ENCODE data around the gene DAGLB. TPM values are rescaled to one million over a fixed set of nuclear protein-coding genes. Genes with fewer than 3 reads are reported as not detected.

Gene DAGLB
- total and polyA plus RNA-seq, 2 of the 4 experiments (the other 2 are of a cell fraction), result 23.4 to 33.5 TPM

DNA sequence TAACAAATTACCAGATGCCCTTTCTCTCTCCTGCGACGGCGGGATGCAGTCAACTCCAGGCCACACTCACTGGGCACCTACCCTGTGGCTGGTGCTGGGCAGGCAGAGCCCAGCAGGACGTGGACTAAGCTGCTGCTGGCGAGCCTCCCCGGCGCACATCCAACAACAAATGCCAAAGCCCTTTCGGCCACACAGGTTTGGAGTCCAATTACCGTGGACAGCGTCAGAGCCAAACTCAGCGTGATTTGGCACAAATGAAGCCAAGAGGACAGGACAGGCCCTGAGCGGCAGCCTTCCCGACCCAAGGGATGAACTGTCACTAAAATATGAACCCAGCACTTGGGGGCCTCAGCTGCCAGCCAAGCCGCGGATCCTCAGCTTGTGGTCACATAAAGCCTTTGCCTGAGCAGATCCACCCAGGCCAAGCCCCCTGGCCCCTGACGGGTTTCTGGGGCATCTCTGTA, 28.4 kb downstream of the DAGLB start:
- Histone ChIP-seq H2AFZ (replicated peaks; ENCODE audit: low read length, poor library complexity) (no peak overlapping the region), H4K20me1 (ENCODE audit: insufficient read depth, low read length) (no peaks in the 10 kb centered on the region; the same call in 1 of the 2 replicates), H2BK5ac (ENCODE audit: low read depth, low read length, poor library complexity, severe bottlenecking) (no peak overlapping the region), H3K9me3 (ENCODE audit: control insufficient read depth, insufficient read depth, low read length) (peaks cover 4% of the 10 kb centered on the region), H3K23ac (ENCODE audit: low read depth, low read length) (no peak overlapping the region), H2BK120ac (ENCODE audit: low read depth, low read length) (no peak overlapping the region), H3K18ac (ENCODE audit: low read depth, low read length) (no peak overlapping the region), H2BK15ac (ENCODE audit: low read depth, low read length) (no peak overlapping the region), H4K5ac (ENCODE audit: low read depth, low read length) (no peak overlapping the region), H3K4me2 (ENCODE audit: low read depth, low read length) (no peak overlapping the region), H3K4ac (ENCODE audit: low read depth, low read length) (no peak overlapping the region), H3K9ac (ENCODE audit: low read depth, low read length) (no peak overlapping the region), H4K91ac (ENCODE audit: insufficient read depth, low read depth, low read length) (no peak overlapping the region), H2AK9ac (replicated peaks; ENCODE audit: low read depth, low read length, poor library complexity) (no peak overlapping the region), H3K27ac (ENCODE audit: insufficient read depth, low read length) (no peak overlapping the region), H3K56ac (ENCODE audit: extremely low read depth, insufficient read depth, low read length) (no peak overlapping the region), H3K27me3 (ENCODE audit: control insufficient read depth, insufficient read depth, low read length) (no peaks in the 10 kb centered on the region), H3K9me1 (ENCODE audit: insufficient read depth, low read length) (no peaks in the 10 kb centered on the region), H3K14ac (replicated peaks; ENCODE audit: low read depth, low read length) (no peak overlapping the region), H3K4me1 (ENCODE audit: control insufficient read depth, insufficient read depth, low read length) (0 out of 2 replicates have a peak, but pooled peaks cover 2% of the 10 kb centered on the region), H2BK20ac (ENCODE audit: low read depth, low read length) (no peak overlapping the region), H3K36me3 (ENCODE audit: control insufficient read depth, insufficient read depth, low read length) (peaks cover 49% of the 10 kb centered on the region), H3K79me1 (ENCODE audit: low read depth in 1 of 2, low read length in 2 of 2) (peaks cover 9 to 28% of the 10 kb centered on the region in 2 experiments), H4K8ac (ENCODE audit: low read depth in 2 of 2, low read length in 2 of 2) (no peak overlapping the region), H2AK5ac (ENCODE audit: low read depth, low read length) (no peak overlapping the region), H3K4me3 (ENCODE audit: insufficient read depth, low read depth, low read length) (no peak overlapping the region)
- ChIA-PET CTCF (interaction anchor here (0.7 kb wide), 1 partner anchor 181 kb away, joined by 3 read pairs; no protein-coding TSS in a partner anchor), POLR2A (ENCODE audit: unreplicated experiment) (interaction anchor here (0.5 kb wide), 1 partner anchor 422 kb away, joined by 6 read pairs; no protein-coding TSS in a partner anchor)
- no TSS peak for BruUV-seq (replicated peaks)
- TF ChIP-seq, protein P1, sequence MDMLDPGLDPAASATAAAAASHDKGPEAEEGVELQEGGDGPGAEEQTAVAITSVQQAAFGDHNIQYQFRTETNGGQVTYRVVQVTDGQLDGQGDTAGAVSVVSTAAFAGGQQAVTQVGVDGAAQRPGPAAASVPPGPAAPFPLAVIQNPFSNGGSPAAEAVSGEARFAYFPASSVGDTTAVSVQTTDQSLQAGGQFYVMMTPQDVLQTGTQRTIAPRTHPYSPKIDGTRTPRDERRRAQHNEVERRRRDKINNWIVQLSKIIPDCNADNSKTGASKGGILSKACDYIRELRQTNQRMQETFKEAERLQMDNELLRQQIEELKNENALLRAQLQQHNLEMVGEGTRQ (IDR thresholded peaks at IDR 0.05; ENCODE audit: low read depth, low read length), result no peak
- TF ChIP-seq POLR2A (IDR thresholded peaks at IDR 0.05; ENCODE audit: low read depth, low read length), result no peak
- TF ChIP-seq MAZ (IDR thresholded peaks at IDR 0.05; ENCODE audit: borderline replicate concordance, low read depth, low read length), result no peak
- no peak for TF ChIP-seq RFX5 (IDR thresholded peaks at IDR 0.05; ENCODE audit: low read depth, low read length)
- TF ChIP-seq, protein P2, sequence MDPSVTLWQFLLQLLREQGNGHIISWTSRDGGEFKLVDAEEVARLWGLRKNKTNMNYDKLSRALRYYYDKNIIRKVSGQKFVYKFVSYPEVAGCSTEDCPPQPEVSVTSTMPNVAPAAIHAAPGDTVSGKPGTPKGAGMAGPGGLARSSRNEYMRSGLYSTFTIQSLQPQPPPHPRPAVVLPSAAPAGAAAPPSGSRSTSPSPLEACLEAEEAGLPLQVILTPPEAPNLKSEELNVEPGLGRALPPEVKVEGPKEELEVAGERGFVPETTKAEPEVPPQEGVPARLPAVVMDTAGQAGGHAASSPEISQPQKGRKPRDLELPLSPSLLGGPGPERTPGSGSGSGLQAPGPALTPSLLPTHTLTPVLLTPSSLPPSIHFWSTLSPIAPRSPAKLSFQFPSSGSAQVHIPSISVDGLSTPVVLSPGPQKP (IDR thresholded peaks at IDR 0.05; ENCODE audit: borderline replicate concordance, low read depth, low read length), result no peak
- no peak for TF ChIP-seq SMC3 (IDR thresholded peaks at IDR 0.05; ENCODE audit: low read depth, low read length)
- TF ChIP-seq CHD1 (IDR thresholded peaks at IDR 0.05; ENCODE audit: low read depth, low read length), result no peak
- TF ChIP-seq BHLHE40 (IDR thresholded peaks at IDR 0.05; ENCODE audit: low read depth, low read length), result no peak
- no peak for TF ChIP-seq NFE2L2 (IDR thresholded peaks at IDR 0.05; ENCODE audit: low read depth, low read length)
- TF ChIP-seq RCOR1 (IDR thresholded peaks at IDR 0.05; ENCODE audit: insufficient replicate concordance, low read length), result no peak
- TF ChIP-seq FOS (IDR thresholded peaks at IDR 0.05; ENCODE audit: low read depth, low read length), result no peak
- no peak for TF ChIP-seq RAD21 (IDR thresholded peaks at IDR 0.05; ENCODE audit: low read length)
- no peak for TF ChIP-seq CEBPB (IDR thresholded peaks at IDR 0.05; ENCODE audit: low read depth, low read length)
- 94% methylated on average over 13 of the region's 16 CpGs; no CpG with 5 or more reads in 1 of the 2 experiments for WGBS, 2 experiments (ENCODE audit: extremely low coverage in 2 of 2, insufficient read length in 1 of 2)
- in situ Hi-C loops (cut with MboI; ENCODE audit: low sequenced_read_pairs), result no loop called here
- ATAC-seq (ENCODE audit: low read depth) (no peak), DNase-seq (no peak)
- intact Hi-C loops (cut with micrococcal nuclease), result no loop called here
- dilution Hi-C loops (cut with HindIII; ENCODE audit: low sequenced_read_pairs, unreplicated experiment), result no loop called here

All from IMR-90 (cell line).